Measurements from ENCODE around the gene BMP8B.

Gene BMP8B

GRCh38 chr1:39788758-39789570 lies at the start of gene BMP8B:
BMP8B (minus strand) TSS chr1:39788865; CDS start chr1:39788485, 380 bp downstream.
- TF ChIP-seq CTCF (IDR thresholded peaks at IDR 0.05; ENCODE audit: insufficient read depth, low read depth, low read length, missing control alignments) = no peak
- peak within 1 kb of the TSS; percentile 64 for H3K4me3 ChIP-seq (ENCODE audit: low read depth, low read length)
- peak; percentile 83 for DNase-seq (ENCODE audit: low read depth)

- no peak for DNase-seq (ENCODE audit: low read depth)
- TF ChIP-seq CTCF (IDR thresholded peaks at IDR 0.05; ENCODE audit: insufficient read depth, low read depth, low read length, missing control alignments) = no peak
- no peak overlapping the region for H3K4me3 ChIP-seq (ENCODE audit: low read depth, low read length)
These were observed 48.0 kb upstream of the BMP8B start for GRCh38 chr1:39836595-39837110.

GRCh38 chr1:39835935-39836594 lies 47.4 kb upstream of the BMP8B start:
- TF ChIP-seq CTCF (IDR thresholded peaks at IDR 0.05; ENCODE audit: insufficient read depth, low read depth, low read length, missing control alignments) = no peak
- no peak overlapping the region for H3K4me3 ChIP-seq (ENCODE audit: low read depth, low read length)
- no peak for DNase-seq (ENCODE audit: low read depth)

GRCh38 chr1:39835110-39835509 lies 46.4 kb upstream of the BMP8B start:
- DNase-seq (ENCODE audit: low read depth) = no peak
- H3K4me3 ChIP-seq (ENCODE audit: low read depth, low read length) = no peak overlapping the region
- TF ChIP-seq CTCF (IDR thresholded peaks at IDR 0.05; ENCODE audit: insufficient read depth, low read depth, low read length, missing control alignments) = no peak

GRCh38 chr1:39833621-39834385 lies 45.1 kb upstream of the BMP8B start:
- TF ChIP-seq CTCF (IDR thresholded peaks at IDR 0.05; ENCODE audit: insufficient read depth, low read depth, low read length, missing control alignments) = no peak
- no peak overlapping the region for H3K4me3 ChIP-seq (ENCODE audit: low read depth, low read length)
- DNase-seq (ENCODE audit: low read depth) = no peak

- H3K4me3 ChIP-seq (ENCODE audit: low read depth, low read length) = no peak overlapping the region
- TF ChIP-seq CTCF (IDR thresholded peaks at IDR 0.05; ENCODE audit: insufficient read depth, low read depth, low read length, missing control alignments) = no peak
- DNase-seq (ENCODE audit: low read depth) = no peak
These were observed 44.5 kb upstream of the BMP8B start for GRCh38 chr1:39833121-39833520.

All from GM12865 (cell line).